ENCODE measurements around the gene PEMT. TPM values are rescaled to one million over a fixed set of nuclear protein-coding genes. Genes with fewer than 3 reads are reported as not detected.
"Not testable (repeated sequence)": the region's sequence is repeated elsewhere in the genome, so short reads cannot be mapped to it uniquely, and the experiment has no call there.

PEMT gene
- total RNA-seq, 1 donor from 2014 or later = 690 TPM

GRCh38 chr17:17467016-17467415, 124.5 kb downstream of the PEMT start:
- intact Hi-C loops (cut with DNase I) = no loop called here
- no peak overlapping the region for H3K27ac ChIP-seq
- no peaks in the 10 kb centered on the region for H3K4me1 ChIP-seq
- H3K9me3 ChIP-seq = no peaks in the 10 kb centered on the region
- H3K4me3 ChIP-seq = no peak overlapping the region
- no peaks in the 10 kb centered on the region for H3K36me3 ChIP-seq
- no peak for DNase-seq (ENCODE audit: low spot score in 2 of 2)
- no peak for TF ChIP-seq CTCF (IDR thresholded peaks at IDR 0.05)
- H3K27me3 ChIP-seq = no peaks in the 10 kb centered on the region

- no peaks in the 10 kb centered on the region for H3K4me1 ChIP-seq
- no peaks in the 10 kb centered on the region for H3K9me3 ChIP-seq
- no peak for DNase-seq (ENCODE audit: low spot score in 2 of 2)
- intact Hi-C loops (cut with DNase I) = no loop called here
- no peaks in the 10 kb centered on the region for H3K36me3 ChIP-seq
- H3K4me3 ChIP-seq = no peak overlapping the region
- TF ChIP-seq CTCF (IDR thresholded peaks at IDR 0.05) = no peak
- H3K27me3 ChIP-seq = no peaks in the 10 kb centered on the region
- H3K27ac ChIP-seq = no peak overlapping the region
Observed at GRCh38 chr17:17466511-17466910, 125.0 kb downstream of the PEMT start.

GRCh38 chr17:17465878-17466277, 125.6 kb downstream of the PEMT start:
- intact Hi-C loops (cut with DNase I); DNase-seq (ENCODE audit: low spot score in 2 of 2); H3K27ac ChIP-seq; H3K4me3 ChIP-seq; H3K36me3 ChIP-seq; H3K27me3 ChIP-seq; H3K4me1 ChIP-seq; H3K9me3 ChIP-seq: not testable (repeated sequence)

GRCh38 chr17:17463821-17464220, 127.7 kb downstream of the PEMT start:
- H3K4me3 ChIP-seq = no peak overlapping the region
- no peak for DNase-seq (ENCODE audit: low spot score in 2 of 2)
- intact Hi-C loops (cut with DNase I) = no loop called here
- H3K4me1 ChIP-seq = no peaks in the 10 kb centered on the region
- TF ChIP-seq CTCF (IDR thresholded peaks at IDR 0.05) = no peak
- H3K27ac ChIP-seq = no peak overlapping the region
- H3K27me3 ChIP-seq = no peaks in the 10 kb centered on the region
- H3K36me3 ChIP-seq = no peaks in the 10 kb centered on the region
- no peaks in the 10 kb centered on the region for H3K9me3 ChIP-seq

- no peaks in the 10 kb centered on the region for H3K36me3 ChIP-seq
- no peak overlapping the region for H3K27ac ChIP-seq
- no peaks in the 10 kb centered on the region for H3K4me1 ChIP-seq
- no peaks in the 10 kb centered on the region for H3K9me3 ChIP-seq
- no peak for TF ChIP-seq CTCF (IDR thresholded peaks at IDR 0.05)
- H3K27me3 ChIP-seq = no peaks in the 10 kb centered on the region
- no peak for DNase-seq (ENCODE audit: low spot score in 2 of 2)
- intact Hi-C loops (cut with DNase I) = no loop called here
- no peak overlapping the region for H3K4me3 ChIP-seq
Observed at GRCh38 chr17:17462048-17462824, 129.3 kb downstream of the PEMT start.

GRCh38 chr17:17460038-17460437, 131.5 kb downstream of the PEMT start:
- Histone ChIP-seq H3K27me3 (no peaks in the 10 kb centered on the region), H3K9me3 (no peaks in the 10 kb centered on the region), H3K27ac (no peak overlapping the region), H3K4me3 (no peak overlapping the region), H3K36me3 (no peaks in the 10 kb centered on the region), H3K4me1 (no peaks in the 10 kb centered on the region)
- DNase-seq (ENCODE audit: low spot score in 2 of 2) = no peak
- no peak for TF ChIP-seq CTCF (IDR thresholded peaks at IDR 0.05)
- intact Hi-C loops (cut with DNase I) = no loop called here
